HG03108 (cell line): ENCODE results near the gene ZNF581.

Experiments
- ATAC-seq: cut with Tn5 transposase; IDR thresholded peaks from one replicate; pipeline ENCODE4 v1.9.1; 2021; ENCODE audit warnings: moderate library complexity; ENCODE audit not compliant: unreplicated experiment

ZNF581 gene

GRCh38 chr19:55647732-55648584, 4.5 kb downstream of the ZNF581 start, which contains the start of gene CCDC106:
Gene CCDC106 (plus strand): TSS chr19:55648212. CDS start chr19:55649047, 835 bp downstream.
- ATAC-seq: no peak

DNA sequence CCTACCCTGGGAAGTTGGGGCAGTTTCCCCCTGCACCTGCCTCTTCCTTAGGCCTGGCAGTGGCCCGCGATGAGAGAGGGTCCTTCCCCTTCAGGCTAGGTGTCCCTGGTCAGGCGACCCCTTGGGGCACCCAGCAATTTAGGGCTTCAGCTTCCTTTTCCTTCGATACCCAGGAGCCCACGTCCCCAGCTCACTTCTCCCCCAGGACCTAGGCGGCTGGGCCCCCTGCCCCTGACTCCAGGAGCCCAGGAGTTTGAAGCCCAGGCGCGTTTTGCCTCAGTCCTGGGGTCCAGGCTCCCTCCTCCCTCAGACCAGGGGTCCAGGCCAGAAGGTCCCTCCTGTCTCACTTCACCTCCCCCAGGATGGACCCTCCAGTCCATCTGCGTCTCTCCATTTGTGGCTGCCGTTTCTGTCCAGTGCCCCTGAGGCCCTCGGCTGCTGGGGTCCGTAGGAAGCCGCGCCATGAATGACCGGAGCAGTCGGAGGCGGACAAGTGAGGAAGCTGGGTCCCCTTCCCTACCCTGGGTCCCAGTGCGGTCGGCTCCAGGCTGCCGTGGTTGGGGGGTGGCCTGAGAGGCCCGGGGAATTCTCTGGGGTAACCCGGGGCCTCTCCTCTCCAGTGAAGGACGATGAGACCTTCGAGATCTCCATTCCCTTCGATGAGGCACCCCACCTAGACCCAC, 5.3 kb downstream of the ZNF581 start:
- ATAC-seq: no peak

DNA sequence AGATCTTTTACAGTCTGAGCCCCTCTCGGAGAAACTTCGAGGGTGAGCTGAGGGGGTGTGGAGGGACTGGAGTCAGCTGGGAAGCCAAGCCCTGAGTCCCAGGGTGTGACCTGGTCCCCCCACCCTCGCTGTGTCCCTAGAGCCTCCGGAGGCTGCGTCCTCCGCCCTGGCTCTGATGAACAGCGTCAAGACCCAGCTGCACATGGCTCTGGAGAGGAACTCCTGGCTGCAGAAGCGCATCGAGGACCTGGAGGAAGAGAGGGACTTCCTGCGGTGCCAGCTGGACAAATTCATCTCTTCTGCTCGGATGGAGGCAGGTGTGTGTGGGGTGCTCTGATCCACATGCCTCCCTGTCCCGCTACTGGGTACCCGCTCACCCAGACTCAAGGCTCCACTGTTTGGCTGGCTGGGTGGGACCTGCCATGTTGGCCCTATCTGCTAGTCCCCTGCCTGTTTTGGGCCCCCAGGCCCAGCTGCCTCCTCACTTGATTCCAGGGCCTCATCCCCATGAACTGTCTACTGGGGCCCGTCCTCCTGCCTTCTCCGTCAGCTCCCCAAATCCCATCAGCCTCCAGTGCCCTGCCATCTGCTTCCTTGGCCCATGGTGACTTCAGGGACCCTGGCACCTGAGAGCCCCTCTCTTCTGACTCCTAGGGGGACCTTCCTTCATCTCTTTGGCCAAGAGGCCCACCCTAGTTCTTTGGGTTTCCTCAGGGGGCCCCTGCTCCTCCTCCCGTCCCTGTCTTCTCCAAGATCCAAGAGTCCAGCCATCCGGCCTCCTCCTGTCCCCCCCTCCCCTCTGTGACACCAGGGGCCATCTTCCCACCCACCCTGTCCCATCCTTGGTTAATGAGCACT, 6.0 kb downstream of the ZNF581 start:
- no peak for ATAC-seq

DNA sequence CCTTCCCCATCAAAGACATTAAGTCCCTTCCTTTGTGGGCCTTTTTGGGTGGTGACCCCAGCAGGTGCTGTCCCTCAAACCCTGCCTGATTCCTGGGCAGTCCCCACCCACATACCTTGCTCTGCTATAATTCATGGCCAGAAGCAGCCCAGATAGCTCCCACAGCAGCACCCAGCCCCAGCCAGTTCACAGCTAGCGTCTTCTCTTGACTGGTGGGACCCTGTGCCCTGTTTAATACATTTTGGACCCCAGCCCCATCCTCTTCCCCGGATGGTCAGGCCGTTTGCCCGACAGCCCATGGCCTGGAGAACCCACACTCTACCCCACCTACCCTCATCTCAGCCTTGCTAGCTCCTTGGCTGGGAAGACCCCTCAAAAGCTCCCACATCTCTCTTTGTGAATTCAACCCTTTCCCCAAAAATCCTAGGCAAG, 6.7 kb downstream of the ZNF581 start:
- no peak for ATAC-seq

- ATAC-seq: no peak
Measured at GRCh38 chr19:55650602-55651230, 7.3 kb downstream of the ZNF581 start.

DNA sequence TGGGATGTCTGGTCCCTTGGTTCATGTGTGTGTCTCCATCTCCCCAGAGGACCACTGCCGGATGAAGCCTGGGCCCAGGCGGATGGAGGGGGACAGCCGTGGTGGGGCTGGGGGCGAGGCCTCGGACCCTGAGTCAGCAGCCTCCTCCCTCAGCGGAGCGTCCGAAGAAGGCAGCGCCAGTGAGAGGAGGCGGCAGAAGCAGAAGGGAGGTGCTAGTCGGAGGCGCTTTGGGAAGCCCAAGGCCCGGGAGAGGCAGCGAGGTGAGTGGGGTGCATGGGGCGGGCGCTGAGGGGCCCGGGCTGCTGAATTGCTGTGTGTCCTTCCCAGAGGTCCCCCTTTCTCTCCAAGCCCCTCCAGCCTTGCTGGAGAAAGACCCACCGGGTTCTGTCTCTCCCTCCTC, 7.8 kb downstream of the ZNF581 start:
- no peak for ATAC-seq

GRCh38 chr19:55652311-55653128, 9.1 kb downstream of the ZNF581 start:
- ATAC-seq: no peak

GRCh38 chr19:55653651-55654322, 10.3 kb downstream of the ZNF581 start:
- peak; percentile 32 for ATAC-seq

DNA sequence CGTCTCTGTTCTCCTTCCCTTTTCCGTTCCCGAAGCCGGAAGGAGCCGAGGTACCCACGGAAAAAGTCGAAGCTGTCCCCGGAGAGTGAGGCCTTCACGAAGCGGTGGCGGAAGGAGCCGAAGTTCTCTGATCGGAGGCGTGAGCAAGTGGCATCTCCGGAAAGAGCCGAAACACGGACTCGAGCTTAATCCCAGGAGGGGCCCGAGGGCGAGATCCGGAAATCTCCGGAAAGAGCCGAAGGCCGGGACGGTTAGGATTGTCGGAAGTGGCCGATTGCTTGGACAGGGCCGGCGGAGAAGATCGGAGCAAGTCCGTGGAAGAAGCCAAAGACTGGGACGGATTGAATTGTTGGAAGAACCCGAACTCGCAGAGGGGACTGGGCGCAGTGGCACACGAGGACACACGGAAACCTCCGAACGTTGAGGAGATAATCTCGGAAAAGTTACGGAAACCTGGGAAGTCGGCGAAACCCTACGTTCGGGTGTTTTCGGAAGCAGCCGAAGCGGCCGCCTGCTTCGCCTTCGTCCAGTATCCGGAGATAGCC, 10.9 kb downstream of the ZNF581 start:
- peak; percentile 37 for ATAC-seq

- ATAC-seq: peak; percentile 32
Measured at GRCh38 chr19:55654868-55655647, 11.6 kb downstream of the ZNF581 start, which contains the start of gene U2AF2. Gene U2AF2 (plus strand): TSS chr19:55655035. CDS start chr19:55655105, 70 bp downstream.

- ATAC-seq: no peak
Measured at GRCh38 chr19:55655648-55656040, 12.2 kb downstream of the ZNF581 start.

- ATAC-seq: no peak
Measured at GRCh38 chr19:55656552-55656951, 13.1 kb downstream of the ZNF581 start.

GRCh38 chr19:55656988-55657747, 13.7 kb downstream of the ZNF581 start:
- no peak for ATAC-seq

- no peak for ATAC-seq
Measured at GRCh38 chr19:55658846-55659459, 15.5 kb downstream of the ZNF581 start.

GRCh38 chr19:55659822-55660221, 16.4 kb downstream of the ZNF581 start:
- ATAC-seq: no peak

GRCh38 chr19:55660404-55660803, 17.0 kb downstream of the ZNF581 start:
- ATAC-seq: no peak

DNA sequence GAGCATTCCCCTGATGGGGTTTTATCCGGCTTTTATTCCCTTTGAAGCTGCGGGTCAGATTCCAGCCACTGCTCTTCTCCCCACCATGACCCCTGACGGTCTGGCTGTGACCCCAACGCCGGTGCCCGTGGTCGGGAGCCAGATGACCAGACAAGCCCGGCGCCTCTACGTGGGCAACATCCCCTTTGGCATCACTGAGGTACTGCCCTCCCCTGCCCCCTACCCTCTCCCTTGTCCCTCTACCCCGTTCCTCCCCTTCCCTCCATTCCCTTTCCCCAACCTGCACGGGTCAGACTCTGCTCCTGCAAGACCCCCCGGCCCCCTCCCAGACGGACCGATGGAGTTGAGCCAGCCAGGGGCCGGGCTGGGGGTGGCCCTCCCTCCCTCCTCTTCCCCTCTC, 17.5 kb downstream of the ZNF581 start:
- no peak for ATAC-seq
